Measurements from ENCODE around the gene GCAT. TPM values are rescaled to one million over a fixed set of nuclear protein-coding genes. Genes with fewer than 3 reads are reported as not detected.
A peak's percentile ranks its signal among the peaks of the same experiment; 100 is the strongest.

Gene GCAT
- total RNA-seq, 4 donors from 2014 or later, result 3.8 to 53.8 (median 14.9) TPM

- Histone ChIP-seq H3K27me3 (no peaks in the 10 kb centered on the region), H3K4me1 (no peaks in the 10 kb centered on the region), H3K36me3 (no peaks in the 10 kb centered on the region), H3K9me3 (no peaks in the 10 kb centered on the region), H3K27ac (no peak overlapping the region), H3K4me3 (no peak overlapping the region)
- no peak for DNase-seq
- TF ChIP-seq CTCF (IDR thresholded peaks at IDR 0.05), result no peak
- no peak for TF ChIP-seq POLR2A (IDR thresholded peaks at IDR 0.05)
- intact Hi-C loops (cut with DNase I; ENCODE audit: low total_unique reads), result no loop called here
These were observed 44.7 kb upstream of the GCAT start for GRCh38 chr22:37763012-37763411.

- DNase-seq, result no peak
- intact Hi-C loops (cut with DNase I; ENCODE audit: low total_unique reads), result no loop called here
- H3K4me3 ChIP-seq, result no peak overlapping the region
- H3K4me1 ChIP-seq, result no peaks in the 10 kb centered on the region
- no peaks in the 10 kb centered on the region for H3K36me3 ChIP-seq
- no peak overlapping the region for H3K27ac ChIP-seq
- TF ChIP-seq CTCF (IDR thresholded peaks at IDR 0.05) (no peak), POLR2A (IDR thresholded peaks at IDR 0.05) (no peak)
- H3K27me3 ChIP-seq, result no peaks in the 10 kb centered on the region
- H3K9me3 ChIP-seq, result no peaks in the 10 kb centered on the region
These were observed 44.1 kb upstream of the GCAT start for GRCh38 chr22:37763652-37764051.

GRCh38 chr22:37764622-37765021 lies 43.1 kb upstream of the GCAT start:
- Histone ChIP-seq H3K27ac (peak overlapping the region in 1 of 2 donors; percentile 25), H3K36me3 (no peaks in the 10 kb centered on the region), H3K4me1 (no peaks in the 10 kb centered on the region), H3K27me3 (no peaks in the 10 kb centered on the region), H3K4me3 (no peak overlapping the region), H3K9me3 (no peaks in the 10 kb centered on the region)
- intact Hi-C loops (cut with DNase I; ENCODE audit: low total_unique reads), result no loop called here
- peak in 1 of 2 donors; percentile 60 for DNase-seq
- TF ChIP-seq CTCF (IDR thresholded peaks at IDR 0.05) (no peak), POLR2A (IDR thresholded peaks at IDR 0.05) (no peak)

GRCh38 chr22:37765498-37765897 lies 42.2 kb upstream of the GCAT start:
- Histone ChIP-seq H3K4me1 (no peaks in the 10 kb centered on the region), H3K4me3 (no peak overlapping the region), H3K27ac (no peak overlapping the region), H3K36me3 (no peaks in the 10 kb centered on the region), H3K9me3 (no peaks in the 10 kb centered on the region), H3K27me3 (no peaks in the 10 kb centered on the region)
- intact Hi-C loops (cut with DNase I; ENCODE audit: low total_unique reads), result no loop called here
- DNase-seq, result no peak
- TF ChIP-seq POLR2A (IDR thresholded peaks at IDR 0.05), result no peak
- no peak for TF ChIP-seq CTCF (IDR thresholded peaks at IDR 0.05)

- H3K27me3 ChIP-seq, result no peaks in the 10 kb centered on the region
- H3K36me3 ChIP-seq, result no peaks in the 10 kb centered on the region
- no peak overlapping the region for H3K27ac ChIP-seq
- H3K9me3 ChIP-seq, result no peaks in the 10 kb centered on the region
- no peak overlapping the region for H3K4me3 ChIP-seq
- H3K4me1 ChIP-seq, result no peaks in the 10 kb centered on the region
- no peak for TF ChIP-seq CTCF (IDR thresholded peaks at IDR 0.05)
- TF ChIP-seq POLR2A (IDR thresholded peaks at IDR 0.05), result no peak
- intact Hi-C loops (cut with DNase I; ENCODE audit: low total_unique reads), result no loop called here
- DNase-seq, result no peak
These were observed 41.7 kb upstream of the GCAT start for GRCh38 chr22:37765953-37766576.
